IMR-90 (cell line): ENCODE data around the gene RELL2. TPM values are rescaled to one million over a fixed set of nuclear protein-coding genes. Genes with fewer than 3 reads are reported as not detected.

ENCODE experiments used
- ATAC-seq: fragments of 200-7000 bp; cut with Tn5 transposase; 2 replicates; pipeline ENCODE4 v1.9.1; 2020; ENCODE audit warnings: low read depth, mild to moderate bottlenecking, moderate library complexity
- BruUV-seq: library from RNA; stranded (reverse); fragments of 400-500 nt; replicated peaks from 2 replicates; lab custom pipeline; 2021; lab: Mats Ljungman, UMichigan
- CTCF ChIA-PET: fragments of 300-600 bp; formaldehyde crosslinking; extraction: SDS; loops from one replicate; lab custom pipeline; 2021; ENCODE audit warnings: antibody characterized with exemption; lab: Yijun Ruan, JAX
- POLR2A ChIA-PET: fragments of 300-600 bp; sonication (Branson Sonifier 250); formaldehyde crosslinking; loops from one replicate; lab custom pipeline; 2022; ENCODE audit warnings: antibody characterized with exemption; ENCODE audit not compliant: unreplicated experiment; lab: Charles Lee
- DNase-seq: peaks from one replicate; pipeline ENCODE4 v3.0.0; 2013
- H2AFZ ChIP-seq: replicated peaks from 2 replicates; pipeline ENCODE3; 2013; ENCODE audit warnings: low read length, mild to moderate bottlenecking; ENCODE audit not compliant: poor library complexity
- H2AK5ac ChIP-seq: 2 replicates; pipeline ENCODE4 v1.6.1; 2013; ENCODE audit warnings: low read depth, low read length, inconsistent platforms
- H2AK9ac ChIP-seq: replicated peaks from 2 replicates; pipeline ENCODE3; 2013; ENCODE audit warnings: mild to moderate bottlenecking, low read depth, low read length, moderate library complexity; ENCODE audit not compliant: poor library complexity
- H2BK120ac ChIP-seq: 2 replicates; pipeline ENCODE4 v1.6.1; 2013; ENCODE audit warnings: low read depth, low read length, inconsistent platforms
- H2BK15ac ChIP-seq: 3 replicates; pipeline ENCODE4 v1.6.1; 2013; ENCODE audit warnings: low read depth, low read length, inconsistent platforms
- H2BK20ac ChIP-seq: 2 replicates; pipeline ENCODE4 v1.6.1; 2013; ENCODE audit warnings: low read depth, mild to moderate bottlenecking, inconsistent platforms, low read length, moderate library complexity
- H2BK5ac ChIP-seq: 2 replicates; pipeline ENCODE4 v1.6.1; 2013; ENCODE audit warnings: mild to moderate bottlenecking, low read depth, low read length, inconsistent platforms; ENCODE audit not compliant: poor library complexity, severe bottlenecking
- H3K14ac ChIP-seq: replicated peaks from 2 replicates; pipeline ENCODE4 v1.6.1; 2013; ENCODE audit warnings: low read depth, low read length, inconsistent platforms
- H3K18ac ChIP-seq: 2 replicates; pipeline ENCODE4 v1.6.1; 2013; ENCODE audit warnings: low read depth, low read length, control low read depth
- H3K23ac ChIP-seq: 2 replicates; pipeline ENCODE4 v1.6.1; 2013; ENCODE audit warnings: low read depth, low read length, inconsistent platforms
- H3K27ac ChIP-seq: 2 replicates; pipeline ENCODE4 v1.5.1; 2013; ENCODE audit warnings: mild to moderate bottlenecking, control low read depth, low read length; ENCODE audit not compliant: insufficient read depth
- H3K27me3 ChIP-seq: 2 replicates; pipeline ENCODE4 v1.6.1; 2013; ENCODE audit warnings: low read length; ENCODE audit not compliant: control insufficient read depth, insufficient read depth
- H3K36me3 ChIP-seq: 2 replicates; pipeline ENCODE4 v1.6.1; 2013; ENCODE audit warnings: low read length, mixed read lengths; ENCODE audit not compliant: control insufficient read depth, insufficient read depth
- H3K4ac ChIP-seq: 2 replicates; pipeline ENCODE4 v1.6.1; 2013; ENCODE audit warnings: low read depth, low read length, inconsistent platforms
- H3K4me1 ChIP-seq: 2 replicates; pipeline ENCODE4 v1.6.1; 2013; ENCODE audit warnings: low read length, mixed read lengths; ENCODE audit not compliant: control insufficient read depth, insufficient read depth
- H3K4me2 ChIP-seq: 2 replicates; pipeline ENCODE4 v1.6.1; 2013; ENCODE audit warnings: low read depth, mild to moderate bottlenecking, control low read depth, low read length, moderate library complexity
- H3K4me3 ChIP-seq: 2 replicates; pipeline ENCODE4 v1.5.1; 2013; ENCODE audit warnings: low read depth, mild to moderate bottlenecking, control low read depth, low read length, moderate library complexity; ENCODE audit not compliant: insufficient read depth
- H3K56ac ChIP-seq: 2 replicates; pipeline ENCODE4 v1.6.1; 2013; ENCODE audit warnings: low read length, inconsistent platforms; ENCODE audit not compliant: insufficient read depth; ENCODE audit errors: extremely low read depth
- H3K79me1 ChIP-seq, 2 experiments: 2 replicates each; pipeline ENCODE4 v1.6.1; 2013; ENCODE audit warnings: low read length in 2 of 2, inconsistent platforms in 1 of 2, low read depth in 1 of 2
- H3K9ac ChIP-seq: 2 replicates; pipeline ENCODE4 v1.6.1; 2013; ENCODE audit warnings: low read depth, low read length, control low read depth
- H3K9me1 ChIP-seq: 2 replicates; pipeline ENCODE4 v1.6.1; 2013; ENCODE audit warnings: low read length, inconsistent platforms; ENCODE audit not compliant: insufficient read depth
- H3K9me3 ChIP-seq: 2 replicates; pipeline ENCODE4 v1.6.1; 2013; ENCODE audit warnings: low read length; ENCODE audit not compliant: control insufficient read depth, insufficient read depth
- H4K20me1 ChIP-seq: 2 replicates; pipeline ENCODE4 v1.6.1; 2013; ENCODE audit warnings: low read length, inconsistent platforms; ENCODE audit not compliant: insufficient read depth
- H4K5ac ChIP-seq: 2 replicates; pipeline ENCODE4 v1.6.1; 2013; ENCODE audit warnings: mild to moderate bottlenecking, low read depth, low read length, control low read depth
- H4K8ac ChIP-seq, 2 experiments: 2 replicates each; pipeline ENCODE4 v1.6.1; 2013; ENCODE audit warnings: low read depth in 2 of 2, low read length in 2 of 2, control low read depth in 1 of 2, inconsistent platforms in 1 of 2
- H4K91ac ChIP-seq: 2 replicates; pipeline ENCODE4 v1.6.1; 2013; ENCODE audit warnings: low read depth, low read length, inconsistent platforms; ENCODE audit not compliant: insufficient read depth
- CEBPB ChIP-seq: IDR thresholded peaks from 2 replicates; pipeline ENCODE4 v1.6.1; 2012; ENCODE audit warnings: low read depth, low read length, improper control_type of control experiment
- ELK1 ChIP-seq: fragments of 150-350 bp; IDR thresholded peaks from 2 replicates; pipeline ENCODE4 v1.6.1; 2016; ENCODE audit warnings: low read depth, mild to moderate bottlenecking, low read length, moderate library complexity, borderline replicate concordance
- FOS ChIP-seq: fragments of 150-350 bp; IDR thresholded peaks from 2 replicates; pipeline ENCODE4 v1.6.1; 2016; ENCODE audit warnings: low read depth, low read length
- MAZ ChIP-seq: IDR thresholded peaks from 2 replicates; pipeline ENCODE4 v1.6.1; 2012; ENCODE audit warnings: low read depth, mild to moderate bottlenecking, low read length, improper control_type of control experiment, moderate library complexity, borderline replicate concordance
- RAD21 ChIP-seq: IDR thresholded peaks from 2 replicates; pipeline ENCODE4 v1.6.1; 2012; ENCODE audit warnings: low read length, improper control_type of control experiment
- RCOR1 ChIP-seq: IDR thresholded peaks from 2 replicates; pipeline ENCODE4 v1.6.1; 2012; ENCODE audit warnings: mild to moderate bottlenecking, low read length, improper control_type of control experiment; ENCODE audit not compliant: insufficient replicate concordance
- RFX5 ChIP-seq: IDR thresholded peaks from 2 replicates; pipeline ENCODE4 v1.8.0; 2012; ENCODE audit warnings: low read depth, mild to moderate bottlenecking, low read length, moderate library complexity
- USF2 ChIP-seq: fragments of 150-350 bp; IDR thresholded peaks from 2 replicates; pipeline ENCODE4 v1.6.1; 2017; ENCODE audit warnings: mild to moderate bottlenecking, antibody characterized with exemption, low read length, low read depth
- WGBS, 2 experiments: methylation state at CpG; one replicate each; pipeline versions ENCODE4 v1.1.5 to v1.1.7; 2013; ENCODE audit warnings: missing lambda C conversion rate in 2 of 2; ENCODE audit not compliant: insufficient read length in 1 of 2; ENCODE audit errors: extremely low coverage in 2 of 2; 5-methylcytosine and 5-hydroxymethylcytosine counted together
- dilution Hi-C: fragments of 300-500 bp; cut with HindIII; formaldehyde crosslinking; loops from one replicate; pipeline ENCODE4 v1.14.3; 2018; ENCODE audit warnings: low sequenced_read_pairs; ENCODE audit not compliant: unreplicated experiment
- in situ Hi-C: fragments of 300-500 bp; cut with MboI; formaldehyde crosslinking; loops from 3 replicates; pipeline ENCODE4 v1.14.3; 2019; ENCODE audit warnings: low sequenced_read_pairs, inconsistent platforms, mixed read lengths
- intact Hi-C: fragments of 100-400 bp; cut with micrococcal nuclease; formaldehyde crosslinking; loops from 2 replicates; pipeline ENCODE4 v1.10.0; 2022
- polyA plus RNA-seq, 3 experiments: library from polyadenylated mRNA; depleted of rRNA; stranded (reverse); fragments of >200 nt; gene quantifications; 2 replicates each; pipeline ENCODE4 v1.2.3, GENCODE V29; 2012; ENCODE audit warnings: low replicate concordance in 1 of 3
- total RNA-seq: library from RNA; depleted of rRNA; stranded (reverse); fragments of >200 nt; gene quantifications from 2 replicates; pipeline ENCODE4 v1.2.3, GENCODE V29; 2012

Gene RELL2
- total and polyA plus RNA-seq, 2 of the 4 experiments (the other 2 are of a cell fraction): 2.2 to 7.6 TPM

GRCh38 chr5:141617128-141617527 is 19.7 kb upstream of the RELL2 start (continued):
- TF ChIP-seq USF2 (no peak), MAZ (no peak), FOS (no peak)

GRCh38 chr5:141617682-141618029 is 19.1 kb upstream of the RELL2 start:
- dilution Hi-C loops: no loop called here
- TF ChIP-seq CEBPB (no peak), ELK1 (no peak), RAD21 (no peak), RFX5 (no peak), RCOR1 (no peak)
- ChIA-PET POLR2A (no interaction called here), CTCF (interaction anchor here (1.0 to 6.7 kb wide), 3 partner anchors 9 to 74 kb away, joined by 3 to 94 read pairs (median 5); no protein-coding TSS in a partner anchor)
- Histone ChIP-seq H3K9ac (peak overlapping the region; percentile 74; the same call in 1 of the 2 replicates), H4K20me1 (peaks cover 3% of the 10 kb centered on the region; the same call in 1 of the 2 replicates), H3K4me2 (peak overlapping the region; percentile 99), H3K36me3 (peaks cover 15% of the 10 kb centered on the region), H3K4me1 (0 out of 2 replicates have a peak, but pooled peaks cover 3% of the 10 kb centered on the region), H4K91ac (no peak overlapping the region), H3K4ac (0 out of 2 replicates have a peak overlapping the region, but pooled peaks have one; percentile 48), H3K18ac (no peak overlapping the region), H3K9me1 (peaks cover 2% of the 10 kb centered on the region; the same call in 1 of the 2 replicates), H3K27me3 (no peaks in the 10 kb centered on the region), H4K8ac (peak overlapping the region in 1 of 2 experiments; percentile 14; a peak in 2 of 4 replicates), H2AK5ac (no peak overlapping the region), H3K4me3 (peak overlapping the region; percentile 55), H2BK120ac (no peak overlapping the region), H2AFZ (no peak overlapping the region), H2BK20ac (no peak overlapping the region), H3K79me1 (peaks cover 14 to 33% of the 10 kb centered on the region in 2 experiments), H4K5ac (no peak overlapping the region), H2AK9ac (no peak overlapping the region), H3K56ac (0 out of 2 replicates have a peak overlapping the region, but pooled peaks have one; percentile 59), H2BK15ac (no peak overlapping the region), H3K23ac (peak overlapping the region; percentile 67), H2BK5ac (no peak overlapping the region), H3K9me3 (no peaks in the 10 kb centered on the region), H3K27ac (no peak overlapping the region), H3K14ac (peak overlapping the region; percentile 54)
- in situ Hi-C loops: no loop called here
- no CpG with 5 or more reads among the region's 9 CpGs for WGBS, 2 experiments
- ATAC-seq (no peak), DNase-seq (no peak)
- TSS peak; percentile 29 for BruUV-seq
- intact Hi-C loops: loop anchor here (2.0 kb wide), 1 partner anchor 13 kb away; no protein-coding TSS in a partner anchor
